Smooth muscle cell (in vitro differentiated cells): ENCODE results near the gene SAMD11. TPM values are rescaled to one million over a fixed set of nuclear protein-coding genes. Genes with fewer than 3 reads are reported as not detected.

Experiments used
- DNase-seq: peaks from one replicate; lab custom pipeline; 2025; ENCODE audit not compliant: unreplicated experiment; lab: John Stamatoyannopoulos, UW
- H2AFZ ChIP-seq: fragments of 200-600 bp; sonication (generic); 2 replicates; pipeline ENCODE4 v1.6.0; 2016; ENCODE audit warnings: antibody characterized with exemption, low read depth, mild to moderate bottlenecking
- H3F3A ChIP-seq: fragments of 200-600 bp; sonication (generic); 2 replicates; pipeline ENCODE4 v1.6.0; 2017; ENCODE audit warnings: antibody characterized with exemption, low read depth
- H3K27ac ChIP-seq: fragments of 200-600 bp; sonication (generic); 2 replicates; pipeline ENCODE4 v1.5.1; 2016; ENCODE audit warnings: low read depth, mild to moderate bottlenecking
- H3K27me3 ChIP-seq: fragments of 200-600 bp; sonication (generic); 2 replicates; pipeline ENCODE4 v1.6.1; 2016; ENCODE audit warnings: low read depth, mild to moderate bottlenecking
- H3K36me3 ChIP-seq: fragments of 200-600 bp; sonication (generic); 2 replicates; pipeline ENCODE4 v1.5.1; 2016; ENCODE audit warnings: low read depth
- H3K4me1 ChIP-seq: fragments of 200-600 bp; sonication (generic); 2 replicates; pipeline ENCODE4 v1.5.1; 2016; ENCODE audit warnings: low read depth
- H3K4me2 ChIP-seq: fragments of 200-600 bp; sonication (generic); 2 replicates; pipeline ENCODE4 v1.6.0; 2016; ENCODE audit warnings: mild to moderate bottlenecking
- H3K4me3 ChIP-seq: fragments of 200-600 bp; sonication (generic); 2 replicates; pipeline ENCODE4 v1.5.1; 2016; ENCODE audit warnings: mild to moderate bottlenecking
- H3K79me2 ChIP-seq: fragments of 200-600 bp; sonication (generic); 2 replicates; pipeline ENCODE4 v1.6.0; 2016; ENCODE audit warnings: low read depth, mild to moderate bottlenecking
- H3K9ac ChIP-seq: fragments of 200-600 bp; sonication (generic); 2 replicates; pipeline ENCODE4 v1.6.0; 2016; ENCODE audit warnings: low read depth
- H3K9me3 ChIP-seq: fragments of 200-600 bp; sonication (generic); replicated peaks from 2 replicates; pipeline ENCODE4 v1.5.1; 2016; ENCODE audit warnings: low read depth
- H4K20me1 ChIP-seq: fragments of 200-600 bp; sonication (generic); 2 replicates; pipeline ENCODE4 v1.6.0; 2016; ENCODE audit warnings: low read depth
- CTCF ChIP-seq: fragments of 200-600 bp; sonication (generic); IDR thresholded peaks from 2 replicates; pipeline ENCODE4 v1.5.1; 2017; ENCODE audit warnings: borderline replicate concordance, mild to moderate bottlenecking, antibody characterized with exemption; ENCODE audit not compliant: insufficient read depth, poor library complexity, severe bottlenecking
- WGBS: methylation state at CpG from one replicate; pipeline ENCODE4 v1.1.7; 2016; ENCODE audit warnings: low lambda C conversion rate; 5-methylcytosine and 5-hydroxymethylcytosine counted together
- polyA plus RNA-seq: library from polyadenylated mRNA; unstranded; fragments of >200 nt; fragmentation: Nextera tagmentation; extraction: Ambion mirVana; gene quantifications from 2 replicates; pipeline ENCODE4 v1.2.1, GENCODE V29; 2016
- total RNA-seq: library from RNA; depleted of rRNA; stranded (reverse); fragments of >200 nt; gene quantifications from 2 replicates; pipeline ENCODE4 v1.2.3, GENCODE V29; 2014

SAMD11 gene
- total and polyA plus RNA-seq, 2 experiments from 2014 or later: 18.0 to 21.1 TPM

- no peaks in the 10 kb centered on the region for H3K9me3 ChIP-seq
- no peaks in the 10 kb centered on the region for H3K27me3 ChIP-seq
- H3K4me3 ChIP-seq: no peak overlapping the region
- no peaks in the 10 kb centered on the region for H3F3A ChIP-seq
- no peaks in the 10 kb centered on the region for H4K20me1 ChIP-seq
- H2AFZ ChIP-seq: no peak overlapping the region
- WGBS: 93% methylated on average over 21 of the region's 21 CpGs
- H3K9ac ChIP-seq: no peak overlapping the region
- H3K79me2 ChIP-seq: no peaks in the 10 kb centered on the region
- TF ChIP-seq CTCF: no peak
- no peak overlapping the region for H3K4me2 ChIP-seq
- no peak overlapping the region for H3K27ac ChIP-seq
- no peaks in the 10 kb centered on the region for H3K4me1 ChIP-seq
- no peak for DNase-seq
- H3K36me3 ChIP-seq: no peaks in the 10 kb centered on the region
Measured at GRCh38 chr1:914131-914890, 9.4 kb upstream of the SAMD11 start.

DNA sequence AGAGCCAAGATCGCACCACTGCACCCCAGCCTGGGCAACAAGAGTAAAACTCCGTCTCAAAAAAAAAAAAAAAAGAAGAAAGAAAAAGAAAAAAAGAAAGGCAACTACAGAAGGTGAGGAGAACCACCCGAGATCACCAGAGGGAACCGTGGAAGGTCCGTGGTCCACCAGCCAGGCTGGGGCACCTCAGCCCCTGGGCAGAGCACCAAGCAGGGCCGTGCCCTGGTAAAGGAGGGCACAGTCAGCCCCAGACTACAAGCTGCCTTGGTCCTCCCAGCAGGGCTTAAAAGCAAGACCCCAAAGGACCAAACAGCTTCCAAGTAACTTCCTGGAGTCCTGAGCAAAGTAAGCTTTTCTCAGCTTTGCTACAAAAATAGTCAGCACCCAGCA lies 8.8 kb upstream of the SAMD11 start:
- H2AFZ ChIP-seq: no peak overlapping the region
- H3K9me3 ChIP-seq: no peaks in the 10 kb centered on the region
- H3F3A ChIP-seq: no peaks in the 10 kb centered on the region
- DNase-seq: no peak
- no peak overlapping the region for H3K9ac ChIP-seq
- WGBS: 84% methylated on average over 6 of the region's 6 CpGs
- H3K27me3 ChIP-seq: no peaks in the 10 kb centered on the region
- no peaks in the 10 kb centered on the region for H3K36me3 ChIP-seq
- no peaks in the 10 kb centered on the region for H3K4me1 ChIP-seq
- no peak overlapping the region for H3K4me3 ChIP-seq
- TF ChIP-seq CTCF: no peak
- H4K20me1 ChIP-seq: no peaks in the 10 kb centered on the region
- no peaks in the 10 kb centered on the region for H3K79me2 ChIP-seq
- H3K27ac ChIP-seq: no peak overlapping the region
- H3K4me2 ChIP-seq: no peak overlapping the region

DNA sequence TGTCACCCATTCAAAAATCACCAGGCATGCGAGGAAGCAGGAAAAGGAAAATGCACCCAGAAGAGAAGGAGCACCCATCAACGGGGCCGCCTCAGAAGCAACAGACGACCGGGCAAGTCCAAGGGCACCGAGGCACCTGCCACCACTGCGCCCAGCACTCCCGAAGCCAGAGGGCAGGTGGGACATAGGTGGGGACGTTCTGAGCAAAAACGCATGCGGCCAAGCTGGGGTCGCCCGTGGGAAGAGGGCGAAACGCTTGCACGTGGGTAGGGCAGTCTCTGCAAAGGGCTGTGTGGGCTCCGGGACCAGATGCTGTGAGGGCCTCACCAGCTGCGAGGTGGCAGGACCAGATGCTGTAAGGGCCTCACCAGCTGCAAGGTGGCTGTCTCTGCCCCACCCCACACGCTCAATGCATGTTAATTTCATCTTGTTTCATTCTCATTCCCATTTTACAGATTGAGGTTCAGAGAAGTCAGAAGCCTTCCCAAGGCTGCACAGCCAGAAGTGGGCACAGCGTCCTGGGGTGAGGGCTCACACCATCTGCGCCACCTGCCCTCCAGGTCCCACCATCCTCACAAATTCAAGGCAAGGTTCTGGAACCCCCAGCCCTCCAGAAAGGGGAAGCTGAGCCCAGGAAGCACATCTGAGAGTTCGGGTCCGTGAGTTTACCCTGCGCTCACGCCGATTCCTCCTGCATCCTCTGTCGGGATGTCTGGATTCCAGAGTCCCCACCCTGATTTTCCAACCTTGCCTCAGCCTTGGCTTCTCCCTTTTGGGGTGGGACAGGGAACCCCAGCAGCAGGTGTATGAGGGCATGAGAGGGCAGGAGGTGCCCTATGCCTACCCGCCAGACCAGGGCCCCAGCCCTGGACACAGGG lies 8.2 kb upstream of the SAMD11 start:
- WGBS: 88% methylated on average over 28 of the region's 28 CpGs
- Histone ChIP-seq H2AFZ (no peak overlapping the region), H3K27me3 (no peaks in the 10 kb centered on the region), H3K9me3 (no peaks in the 10 kb centered on the region), H3K36me3 (no peaks in the 10 kb centered on the region), H3K4me2 (no peak overlapping the region), H3K4me1 (peaks cover 2% of the 10 kb centered on the region), H4K20me1 (no peaks in the 10 kb centered on the region), H3K4me3 (no peak overlapping the region), H3F3A (no peaks in the 10 kb centered on the region), H3K9ac (no peak overlapping the region), H3K79me2 (no peaks in the 10 kb centered on the region), H3K27ac (no peak overlapping the region)
- DNase-seq: no peak
- TF ChIP-seq CTCF: no peak
